Effector memory CD4-positive, alpha-beta T cell (primary cell): Measurements from ENCODE around the gene RIOK1.

ENCODE experiments used
- DNase-seq, 3 donors: peaks; one replicate each; pipeline ENCODE4 v3.0.0-alpha.2; 2020
- H3K27ac ChIP-seq: 2 replicates; pipeline ENCODE4 v1.7.0; 2013; ENCODE audit warnings: mild to moderate bottlenecking, low read length, moderate library complexity; ENCODE audit not compliant: insufficient read depth, poor library complexity, severe bottlenecking
- H3K27me3 ChIP-seq: replicated peaks from 2 replicates; pipeline ENCODE4 v1.7.0; 2013; ENCODE audit warnings: mild to moderate bottlenecking, low read length; ENCODE audit not compliant: insufficient read depth, control insufficient read depth, poor library complexity, severe bottlenecking
- H3K36me3 ChIP-seq: 2 replicates; pipeline ENCODE4 v1.7.0; 2013; ENCODE audit warnings: mild to moderate bottlenecking, low read length, moderate library complexity; ENCODE audit not compliant: control insufficient read depth, insufficient read depth
- H3K4me1 ChIP-seq: 2 replicates; pipeline ENCODE4 v1.7.0; 2013; ENCODE audit warnings: low read length, mild to moderate bottlenecking; ENCODE audit not compliant: control insufficient read depth, insufficient read depth, poor library complexity, severe bottlenecking
- H3K4me3 ChIP-seq: 2 replicates; pipeline ENCODE4 v1.7.0; 2013; ENCODE audit warnings: low read length, low read depth, mild to moderate bottlenecking; ENCODE audit not compliant: insufficient read depth, poor library complexity, severe bottlenecking
- H3K9me3 ChIP-seq: 2 replicates; pipeline ENCODE4 v1.7.0; 2013; ENCODE audit warnings: mild to moderate bottlenecking, low read length, moderate library complexity; ENCODE audit not compliant: control insufficient read depth

Gene RIOK1

DNA sequence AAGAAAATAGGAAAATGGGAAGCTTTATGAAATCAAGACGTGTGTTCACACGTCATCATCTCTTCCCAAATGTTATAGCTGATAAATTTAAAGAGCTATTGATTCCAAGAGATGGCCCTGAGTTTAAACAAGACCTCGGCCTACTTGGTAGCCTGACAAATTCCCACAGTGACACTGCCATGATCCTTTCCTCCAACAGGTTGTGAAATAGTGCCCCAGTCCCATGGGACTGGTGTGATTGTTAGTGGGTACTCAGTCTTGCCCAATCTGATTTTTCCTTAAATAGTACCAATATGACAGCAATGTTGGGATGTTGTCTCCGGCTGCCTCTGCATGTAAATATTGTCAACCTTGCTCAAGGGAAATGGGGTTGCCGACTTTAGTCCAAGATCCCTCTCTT, 34.5 kb downstream of the RIOK1 start:
- no peaks in the 10 kb centered on the region for H3K36me3 ChIP-seq

GRCh38 chr6:7424967-7425807, 35.6 kb downstream of the RIOK1 start:
- Histone ChIP-seq H3K4me1 (no peaks in the 10 kb centered on the region), H3K27ac (no peak overlapping the region), H3K27me3 (no peaks in the 10 kb centered on the region), H3K4me3 (no peak overlapping the region), H3K36me3 (no peaks in the 10 kb centered on the region), H3K9me3 (no peaks in the 10 kb centered on the region)
- no peak for DNase-seq

More for the DNA sequence above, 34.5 kb downstream of the RIOK1 start:
- H3K27me3 ChIP-seq, result no peaks in the 10 kb centered on the region
- no peak overlapping the region for H3K27ac ChIP-seq
- no peak for DNase-seq
- no peaks in the 10 kb centered on the region for H3K9me3 ChIP-seq
- no peaks in the 10 kb centered on the region for H3K4me1 ChIP-seq
- H3K4me3 ChIP-seq, result no peak overlapping the region

GRCh38 chr6:7425808-7426190, 36.2 kb downstream of the RIOK1 start:
- Histone ChIP-seq H3K36me3 (no peaks in the 10 kb centered on the region), H3K27ac (no peak overlapping the region), H3K4me3 (no peak overlapping the region), H3K27me3 (no peaks in the 10 kb centered on the region), H3K9me3 (no peaks in the 10 kb centered on the region), H3K4me1 (no peaks in the 10 kb centered on the region)
- no peak for DNase-seq

- Histone ChIP-seq H3K27ac (no peak overlapping the region), H3K36me3 (no peaks in the 10 kb centered on the region), H3K9me3 (no peaks in the 10 kb centered on the region), H3K4me3 (no peak overlapping the region), H3K4me1 (no peaks in the 10 kb centered on the region), H3K27me3 (no peaks in the 10 kb centered on the region)
- DNase-seq, result no peak
These were observed 37.0 kb downstream of the RIOK1 start for GRCh38 chr6:7426447-7427169.

- Histone ChIP-seq H3K27ac (no peak overlapping the region), H3K4me3 (no peak overlapping the region), H3K9me3 (no peaks in the 10 kb centered on the region), H3K36me3 (no peaks in the 10 kb centered on the region), H3K27me3 (no peaks in the 10 kb centered on the region), H3K4me1 (no peaks in the 10 kb centered on the region)
- no peak for DNase-seq
These were observed 41.7 kb downstream of the RIOK1 start for GRCh38 chr6:7431313-7431673.

GRCh38 chr6:7431674-7432390, 42.2 kb downstream of the RIOK1 start:
- Histone ChIP-seq H3K9me3 (no peaks in the 10 kb centered on the region), H3K4me3 (no peak overlapping the region), H3K27me3 (no peaks in the 10 kb centered on the region), H3K27ac (no peak overlapping the region), H3K36me3 (no peaks in the 10 kb centered on the region), H3K4me1 (no peaks in the 10 kb centered on the region)
- no peak for DNase-seq

GRCh38 chr6:7432391-7433120, 42.9 kb downstream of the RIOK1 start:
- Histone ChIP-seq H3K27ac (no peak overlapping the region), H3K36me3 (no peaks in the 10 kb centered on the region), H3K4me3 (no peak overlapping the region), H3K27me3 (no peaks in the 10 kb centered on the region), H3K4me1 (no peaks in the 10 kb centered on the region), H3K9me3 (no peaks in the 10 kb centered on the region)
- no peak for DNase-seq

DNA sequence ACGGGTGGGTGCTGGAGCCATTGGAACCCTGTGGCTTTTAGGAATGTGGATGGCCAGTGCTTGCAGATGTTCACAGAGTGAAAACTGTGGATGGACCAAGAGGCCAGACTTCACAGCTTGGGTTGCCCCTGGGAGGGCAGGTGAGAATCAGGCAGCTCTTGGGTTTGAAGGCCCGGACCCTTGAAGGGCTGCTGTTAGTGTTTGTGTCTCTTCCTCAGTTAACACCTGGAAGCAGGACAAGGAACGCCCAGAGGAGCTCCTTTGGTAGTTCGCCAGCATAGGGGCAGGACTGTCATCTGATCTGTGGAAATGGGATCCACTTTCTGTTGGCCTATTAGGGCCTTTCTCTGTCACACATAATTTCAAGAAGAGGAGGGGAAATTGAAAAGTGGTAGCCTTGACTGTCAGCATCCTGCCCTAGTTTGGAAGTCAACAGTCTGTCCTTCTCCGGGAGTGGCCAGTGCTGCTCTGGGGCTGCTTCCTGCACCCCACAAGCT, 43.6 kb downstream of the RIOK1 start:
- H3K27ac ChIP-seq, result no peak overlapping the region
- H3K4me1 ChIP-seq, result no peaks in the 10 kb centered on the region
- no peaks in the 10 kb centered on the region for H3K27me3 ChIP-seq
- H3K9me3 ChIP-seq, result no peaks in the 10 kb centered on the region
- no peak for DNase-seq
- H3K4me3 ChIP-seq, result no peak overlapping the region
- H3K36me3 ChIP-seq, result no peaks in the 10 kb centered on the region

GRCh38 chr6:7434672-7435071, 45.1 kb downstream of the RIOK1 start:
- no peak for DNase-seq
- Histone ChIP-seq H3K4me1 (no peaks in the 10 kb centered on the region), H3K36me3 (no peaks in the 10 kb centered on the region), H3K4me3 (no peak overlapping the region), H3K27me3 (no peaks in the 10 kb centered on the region), H3K9me3 (no peaks in the 10 kb centered on the region), H3K27ac (no peak overlapping the region)
